B cell (primary cell): ENCODE measurements around the gene NPFFR1. TPM values are rescaled to one million over a fixed set of nuclear protein-coding genes. Genes with fewer than 3 reads are reported as not detected.

Experiments
- ATAC-seq: fragments of 200-7000 bp; cut with Tn5 transposase; one replicate; pipeline ENCODE4 v1.10.0; 2021; ENCODE audit warnings: low read depth, mild to moderate bottlenecking, moderate number of reproducible peaks, moderate library complexity
- CTCF ChIA-PET: fragments of 350-600 bp; sonication (Branson Sonifier 250); formaldehyde crosslinking; loops from one replicate; lab custom pipeline; 2021; ENCODE audit warnings: antibody characterized with exemption, inconsistent platforms; lab: Charles Lee
- POLR2A ChIA-PET: fragments of 350-600 bp; sonication (Branson Sonifier 250); formaldehyde crosslinking; loops from one replicate; lab custom pipeline; 2021; ENCODE audit warnings: antibody characterized with exemption; lab: Charles Lee
- DNase-seq: peaks from one replicate; pipeline ENCODE4 v3.0.0; 2013
- H2AFZ ChIP-seq: 2 replicates; pipeline ENCODE4 v1.6.1; 2012; ENCODE audit warnings: mild to moderate bottlenecking, low read depth, low read length; ENCODE audit not compliant: insufficient read depth, poor library complexity, severe bottlenecking
- H3K27ac ChIP-seq, 2 donors: 1 replicate in 1 of 2; 2 replicates in 1 of 2; pipeline ENCODE4 v1.5.1; 2012 to 2013; ENCODE audit warnings: low read length in 2 of 2, mild to moderate bottlenecking in 2 of 2, moderate library complexity in 1 of 2
- H3K27me3 ChIP-seq, 4 experiments: fragments of 200-600 bp in 1 of 4; sonication (generic) in 1 of 4; replicated peaks in 1 of 4; 1 replicate in 2 of 4; 2 replicates in 2 of 4; pipeline versions ENCODE4 v1.6.1 to v1.7.0; 2013 to 2016; ENCODE audit warnings: low read length in 3 of 4, mild to moderate bottlenecking in 2 of 4, mixed read lengths in 1 of 4, moderate library complexity in 1 of 4; ENCODE audit not compliant: insufficient read depth in 4 of 4, control insufficient read depth in 3 of 4; ENCODE audit errors: control extremely low read depth in 1 of 4
- H3K36me3 ChIP-seq, 2 experiments: replicated peaks in 1 of 2; 1 replicate in 1 of 2; 2 replicates in 1 of 2; pipeline versions ENCODE4 v1.6.1 to v1.7.1; 2013; ENCODE audit warnings: low read length in 1 of 2; ENCODE audit not compliant: insufficient read depth in 2 of 2, control insufficient read depth in 1 of 2; ENCODE audit errors: control extremely low read depth in 1 of 2, extremely low read depth in 1 of 2
- H3K4me1 ChIP-seq, 2 donors: fragments of 200-600 bp in 1 of 2; sonication (generic) in 1 of 2; 1 replicate in 1 of 2; 2 replicates in 1 of 2; pipeline versions ENCODE4 v1.5.1 to v1.6.1; 2013 to 2017; ENCODE audit warnings: low read length in 2 of 2; ENCODE audit not compliant: control insufficient read depth in 2 of 2, insufficient read depth in 2 of 2
- H3K4me2 ChIP-seq: replicated peaks from 2 replicates; pipeline ENCODE3; 2012; ENCODE audit warnings: mild to moderate bottlenecking, low read depth, low read length; ENCODE audit not compliant: poor library complexity, severe bottlenecking
- H3K4me3 ChIP-seq, 5 experiments: fragments of 200-600 bp in 1 of 5; sonication (generic) in 1 of 5; 1 replicate in 3 of 5; 2 replicates in 2 of 5; pipeline versions ENCODE4 v1.5.1 to v1.7.0; 2011 to 2016; ENCODE audit warnings: low read length in 4 of 5, mild to moderate bottlenecking in 4 of 5, low read depth in 2 of 5, control low read depth in 1 of 5, moderate library complexity in 1 of 5; ENCODE audit not compliant: insufficient read depth in 1 of 5; ENCODE audit errors: control extremely low read depth in 1 of 5, extremely low read depth in 1 of 5
- H3K79me2 ChIP-seq: fragments of 200-600 bp; sonication (generic); one replicate; pipeline ENCODE4 v1.6.0; 2016; ENCODE audit warnings: low read length; ENCODE audit not compliant: control insufficient read depth, insufficient read depth
- H3K9ac ChIP-seq: fragments of 200-600 bp; sonication (generic); 2 replicates; pipeline ENCODE4 v1.6.1; 2017; ENCODE audit warnings: mild to moderate bottlenecking, low read length, moderate library complexity
- H3K9me3 ChIP-seq, 3 donors: one replicate each; pipeline versions ENCODE4 v1.6.1 to v1.7.1; 2013; ENCODE audit warnings: low read length in 2 of 3; ENCODE audit not compliant: control insufficient read depth in 2 of 3, insufficient read depth in 1 of 3; ENCODE audit errors: control extremely low read depth in 1 of 3
- H4K20me1 ChIP-seq: 2 replicates; pipeline ENCODE4 v1.6.0; 2012; ENCODE audit warnings: mild to moderate bottlenecking, low read length; ENCODE audit not compliant: insufficient read depth, control insufficient read depth, poor library complexity, severe bottlenecking
- H3K27ac Mint-ChIP-seq: one replicate; pipeline ENCODE4 v1.8.0; 2021; ENCODE audit warnings: mixed read lengths
- H3K27me3 Mint-ChIP-seq: one replicate; pipeline ENCODE4 v1.8.0; 2021; ENCODE audit warnings: mixed read lengths
- H3K4me1 Mint-ChIP-seq: one replicate; pipeline ENCODE4 v1.8.0; 2021; ENCODE audit warnings: mixed read lengths
- H3K4me3 Mint-ChIP-seq: one replicate; pipeline ENCODE4 v1.8.0; 2021; ENCODE audit warnings: mixed read lengths
- H3K9me3 Mint-ChIP-seq: one replicate; pipeline ENCODE4 v1.8.0; 2022; ENCODE audit warnings: mixed read lengths; ENCODE audit not compliant: insufficient read depth
- CTCF ChIP-seq: fragments of 200-600 bp; IDR thresholded peaks from one replicate; pipeline ENCODE4 v1.8.0; 2022; ENCODE audit warnings: antibody characterized with exemption, mild to moderate bottlenecking
- EZH2 ChIP-seq: IDR thresholded peaks from 2 replicates; pipeline ENCODE4 v1.6.1; 2012; ENCODE audit warnings: borderline replicate concordance, low read depth, mild to moderate bottlenecking, moderate library complexity, low read length; ENCODE audit not compliant: insufficient read depth, poor library complexity, severe bottlenecking
- WGBS: methylation state at CpG from one replicate; pipeline ENCODE4 v1.1.5; 2013; ENCODE audit warnings: missing lambda C conversion rate; ENCODE audit not compliant: insufficient coverage; 5-methylcytosine and 5-hydroxymethylcytosine counted together
- intact Hi-C: fragments of 100-400 bp; cut with micrococcal nuclease; formaldehyde crosslinking; loops from one replicate; pipeline ENCODE4 v1.10.0; 2022
- polyA plus RNA-seq: library from polyadenylated mRNA; depleted of rRNA; stranded (reverse); fragments of >200 nt; gene quantifications from 2 replicates; pipeline ENCODE4 v1.2.3, GENCODE V29; 2012
- total RNA-seq, 2 donors: library from RNA; stranded (reverse); fragments of 120-200 nt in 1 of 2; gene quantifications; 1 replicate in 1 of 2; 2 replicates in 1 of 2; pipeline versions ENCODE4 v1.2.3 to v1.2.4, GENCODE V29; 2013 to 2022

NPFFR1 gene
- total and polyA plus RNA-seq, 2 donors (not counting 1 experiment from before 2014, with no cell fraction given) = not detected

GRCh38 chr10:70303730-70304129 is 19.9 kb upstream of the NPFFR1 start:
- Mint-ChIP-seq H3K4me3 (no peak overlapping the region), H3K27ac (no peak overlapping the region), H3K27me3 (no peaks in the 10 kb centered on the region), H3K9me3 (no peaks in the 10 kb centered on the region), H3K4me1 (peaks cover 13% of the 10 kb centered on the region)
- Histone ChIP-seq H3K79me2 (no peaks in the 10 kb centered on the region), H3K4me2 (no peak overlapping the region), H4K20me1 (no peaks in the 10 kb centered on the region), H3K27me3 (no peaks in the 10 kb centered on the region), H3K9ac (no peak overlapping the region), H3K36me3 (no peaks in the 10 kb centered on the region), H3K4me3 (no peak overlapping the region), H3K27ac (no peak overlapping the region), H2AFZ (no peak overlapping the region), H3K4me1 (peaks cover 9 to 16% of the 10 kb centered on the region in 2 donors), H3K9me3 (no peaks in the 10 kb centered on the region)
- no CpG with 5 or more reads among the region's 2 CpGs for WGBS
- no peak for TF ChIP-seq CTCF
- no peak for TF ChIP-seq EZH2
- no peak for ATAC-seq
- DNase-seq = no peak
- CTCF ChIA-PET = no interaction called here
- intact Hi-C loops = no loop called here
- POLR2A ChIA-PET = no interaction called here

GRCh38 chr10:70302292-70302691 is 18.5 kb upstream of the NPFFR1 start:
- H3K27ac ChIP-seq = no peak overlapping the region
- no peak for TF ChIP-seq CTCF
- TF ChIP-seq EZH2 = no peak
- ATAC-seq (no peak), DNase-seq (no peak)
- no peaks in the 10 kb centered on the region for H3K9me3 ChIP-seq
- H3K4me1 ChIP-seq = peaks cover 9 to 16% of the 10 kb centered on the region in 2 donors
- 58% methylated on average over 3 of the region's 3 CpGs for WGBS
- no peaks in the 10 kb centered on the region for H4K20me1 ChIP-seq
- Mint-ChIP-seq H3K4me1 (peaks cover 13% of the 10 kb centered on the region), H3K27me3 (no peaks in the 10 kb centered on the region), H3K4me3 (no peak overlapping the region), H3K9me3 (no peaks in the 10 kb centered on the region), H3K27ac (no peak overlapping the region)
- no peak overlapping the region for H3K9ac ChIP-seq
- H3K27me3 ChIP-seq = no peaks in the 10 kb centered on the region
- POLR2A ChIA-PET = no interaction called here
- no peak overlapping the region for H3K4me2 ChIP-seq
- H2AFZ ChIP-seq = no peak overlapping the region
- H3K4me3 ChIP-seq = no peak overlapping the region
- H3K36me3 ChIP-seq = no peaks in the 10 kb centered on the region
- H3K79me2 ChIP-seq = no peaks in the 10 kb centered on the region
- CTCF ChIA-PET = no interaction called here
- intact Hi-C loops = no loop called here
